HG03575 (cell line): ENCODE data around the gene PRORP.
A peak's percentile ranks its signal among the peaks of the same experiment; 100 is the strongest.
"Not testable (repeated sequence)": the region's sequence is repeated elsewhere in the genome, so short reads cannot be mapped to it uniquely, and the experiment has no call there.

Source experiments
- ATAC-seq: cut with Tn5 transposase; IDR thresholded peaks from one replicate; pipeline ENCODE4 v1.9.1; 2021; ENCODE audit not compliant: unreplicated experiment, insufficient number of reproducible peaks, low FRiP score; ENCODE audit errors: extremely low read depth

The PRORP gene

GRCh38 chr14:35121887-35122695, at the start of gene PRORP, which contains the start of gene PPP2R3C:
Gene PRORP (plus strand): TSS chr14:35122552. CDS start chr14:35123246, 694 bp downstream.
Gene PPP2R3C (minus strand): TSS chr14:35121990. CDS start chr14:35121959, 31 bp downstream.
- peak; percentile 68 for ATAC-seq

GRCh38 chr14:35073486-35073885, 48.9 kb upstream of the PRORP start:
- no peak for ATAC-seq

- no peak for ATAC-seq
These were observed 44.3 kb upstream of the PRORP start for GRCh38 chr14:35078082-35078481.

DNA sequence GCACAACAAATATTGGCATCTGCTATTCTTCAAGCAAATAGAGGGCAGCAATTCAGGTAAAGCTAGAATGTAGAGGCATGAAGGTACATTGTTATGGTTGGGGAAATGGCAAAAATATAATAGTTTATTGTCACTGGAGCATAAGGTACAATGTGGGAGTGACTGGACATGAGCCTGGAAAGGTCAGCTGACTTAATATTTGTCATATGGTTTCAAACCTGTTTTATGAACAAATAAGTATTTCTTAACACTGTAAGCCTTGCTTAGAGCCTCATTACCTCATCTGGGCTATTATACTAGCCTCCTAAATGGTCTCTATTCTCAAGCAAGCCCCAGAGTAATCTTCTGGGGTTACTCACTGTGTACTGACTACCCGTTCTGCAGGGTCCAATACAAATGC, 42.6 kb upstream of the PRORP start:
- ATAC-seq, result no peak

DNA sequence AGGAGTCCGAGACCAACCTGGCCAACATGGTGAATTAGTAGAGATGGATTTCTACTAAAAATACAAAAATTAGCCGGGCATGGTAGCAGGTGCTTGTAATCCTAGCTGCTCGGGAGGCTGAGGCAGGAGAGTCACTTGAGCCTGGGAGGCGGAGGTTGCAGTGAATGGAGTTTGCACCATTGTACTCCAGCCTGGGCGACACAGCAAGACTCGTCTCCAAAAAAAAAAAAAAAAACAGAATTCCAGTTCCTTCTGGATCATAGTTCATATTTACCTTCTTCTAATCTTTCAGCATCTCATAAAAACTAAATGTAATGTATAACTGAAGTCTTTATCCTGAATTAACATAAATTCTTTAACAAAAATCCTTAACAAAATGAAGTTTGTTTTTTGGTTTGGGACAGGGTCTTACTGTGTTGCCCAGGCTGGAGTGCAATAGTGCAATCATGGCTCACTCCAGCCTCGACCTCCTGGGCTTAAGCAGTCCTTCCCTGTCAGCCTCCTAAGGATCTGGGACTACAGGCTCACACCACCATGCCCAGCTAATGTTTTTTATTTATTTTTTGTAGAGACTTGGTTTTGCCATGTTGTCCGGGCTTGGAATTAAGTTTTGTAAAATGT, 38.7 kb upstream of the PRORP start:
- ATAC-seq, result no peak

DNA sequence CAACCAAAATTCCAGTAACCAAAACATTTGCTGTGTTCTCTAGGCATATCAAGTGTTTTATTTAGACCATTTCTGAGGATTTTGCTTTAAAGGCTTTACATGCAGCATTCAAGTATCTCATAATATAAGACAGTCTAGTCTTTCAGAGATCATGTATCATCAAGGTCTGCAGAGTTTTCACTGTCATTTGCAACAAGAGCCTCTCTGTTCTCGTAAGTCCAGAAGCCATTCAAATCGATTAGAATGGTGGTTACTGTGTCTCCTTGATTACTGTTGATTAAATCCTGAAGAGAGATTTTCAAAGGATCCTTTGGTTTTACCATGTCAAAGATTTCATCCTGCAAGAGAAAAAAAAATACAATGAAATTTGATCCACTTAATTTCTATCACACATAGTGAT, 36.9 kb upstream of the PRORP start:
- ATAC-seq, result no peak

- no peak for ATAC-seq
These were observed 33.8 kb upstream of the PRORP start for GRCh38 chr14:35088514-35088913.

GRCh38 chr14:35094645-35095044, 27.7 kb upstream of the PRORP start:
- not testable (repeated sequence) for ATAC-seq

- ATAC-seq, result no peak
These were observed 14.5 kb upstream of the PRORP start for GRCh38 chr14:35107866-35108265.

- no peak for ATAC-seq
These were observed 9.7 kb upstream of the PRORP start for GRCh38 chr14:35112641-35113040.

DNA sequence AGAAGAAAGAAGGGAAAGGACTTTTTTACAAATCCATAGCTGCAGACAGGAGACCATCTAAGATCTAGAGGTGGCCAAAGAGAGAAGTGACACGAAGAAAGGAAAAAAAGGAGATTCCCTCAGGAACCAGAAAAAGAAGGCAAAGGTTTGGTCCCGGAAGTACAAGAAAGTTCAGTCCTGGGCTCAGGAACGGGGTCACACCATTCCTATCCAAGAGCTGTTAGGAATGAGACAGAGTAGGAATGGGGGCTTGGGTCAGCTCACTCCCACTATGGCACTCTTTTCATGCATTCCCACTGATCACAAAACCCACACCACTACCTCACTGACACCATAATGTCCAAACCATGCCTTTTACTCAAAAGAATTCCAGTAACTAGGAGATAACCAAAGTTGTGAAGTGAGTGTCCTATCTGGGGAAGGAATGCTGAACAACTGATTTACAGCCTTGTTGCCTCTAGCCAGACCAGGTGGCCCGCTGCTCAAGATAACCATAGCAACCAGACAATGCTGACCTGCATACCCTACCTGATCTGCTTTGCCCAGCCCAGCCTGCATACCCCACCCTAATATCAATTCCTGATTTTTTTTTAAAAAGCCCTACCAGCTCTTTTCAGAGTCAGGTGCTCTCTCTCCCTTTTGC, 8.9 kb upstream of the PRORP start:
- no peak for ATAC-seq

DNA sequence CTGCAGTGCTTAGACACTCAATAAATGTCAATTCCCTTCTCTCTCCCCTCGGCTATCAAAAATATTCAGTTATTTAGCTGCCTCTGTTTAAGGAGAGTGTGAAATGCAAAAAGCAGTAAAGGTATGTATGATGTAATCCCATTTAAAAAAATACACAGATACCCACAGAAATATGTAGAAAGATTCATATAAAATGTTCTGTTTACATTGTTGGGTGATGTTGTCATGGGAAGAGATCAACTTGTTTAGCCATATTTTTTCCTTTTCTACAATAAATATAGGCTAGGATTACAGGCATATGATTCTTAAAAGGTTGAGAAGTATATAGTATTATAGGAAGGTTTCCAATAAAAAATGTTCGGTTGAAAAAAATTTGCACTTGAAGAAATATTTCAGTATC, 8.3 kb upstream of the PRORP start:
- no peak for ATAC-seq

GRCh38 chr14:35116242-35116641, 6.1 kb upstream of the PRORP start:
- ATAC-seq, result no peak

- no peak for ATAC-seq
These were observed 5.2 kb upstream of the PRORP start for GRCh38 chr14:35117112-35117511.

- ATAC-seq, result no peak
These were observed 1.1 kb upstream of the PRORP start for GRCh38 chr14:35121026-35121886.

GRCh38 chr14:35122696-35123387, 490 bp downstream of the PRORP start:
- ATAC-seq, result no peak

DNA sequence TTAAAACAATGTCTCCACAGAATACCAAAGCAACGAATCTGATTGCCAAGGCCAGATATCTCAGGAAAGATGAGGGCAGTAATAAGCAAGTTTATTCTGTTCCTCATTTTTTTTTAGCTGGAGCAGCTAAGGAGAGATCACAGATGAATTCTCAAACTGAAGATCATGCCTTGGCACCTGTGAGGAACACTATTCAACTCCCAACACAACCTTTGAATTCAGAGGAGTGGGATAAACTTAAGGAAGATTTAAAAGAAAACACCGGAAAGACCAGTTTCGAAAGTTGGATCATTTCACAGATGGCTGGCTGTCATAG, 994 bp downstream of the PRORP start:
- ATAC-seq, result no peak

DNA sequence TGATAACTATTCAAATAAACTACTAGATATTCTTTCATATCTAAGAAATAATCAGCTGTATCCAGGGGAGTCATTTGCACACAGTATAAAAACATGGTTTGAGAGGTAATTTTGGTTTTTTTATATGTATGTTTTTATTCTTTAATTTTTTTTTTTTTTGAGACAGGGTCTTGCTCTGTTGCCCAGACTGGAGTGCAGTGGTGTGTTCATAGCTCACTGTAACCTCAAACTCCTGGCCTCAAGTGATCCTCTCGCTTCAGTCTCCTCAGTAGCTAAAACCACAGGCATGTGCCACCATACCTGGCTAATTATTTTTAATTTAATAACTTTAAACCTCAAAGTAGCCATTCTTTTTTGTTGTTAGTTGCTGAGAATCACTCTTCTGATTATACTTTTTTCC, 1.8 kb downstream of the PRORP start:
- ATAC-seq, result no peak
